ENCODE results near the gene PIAS2.

The PIAS2 gene

DNA sequence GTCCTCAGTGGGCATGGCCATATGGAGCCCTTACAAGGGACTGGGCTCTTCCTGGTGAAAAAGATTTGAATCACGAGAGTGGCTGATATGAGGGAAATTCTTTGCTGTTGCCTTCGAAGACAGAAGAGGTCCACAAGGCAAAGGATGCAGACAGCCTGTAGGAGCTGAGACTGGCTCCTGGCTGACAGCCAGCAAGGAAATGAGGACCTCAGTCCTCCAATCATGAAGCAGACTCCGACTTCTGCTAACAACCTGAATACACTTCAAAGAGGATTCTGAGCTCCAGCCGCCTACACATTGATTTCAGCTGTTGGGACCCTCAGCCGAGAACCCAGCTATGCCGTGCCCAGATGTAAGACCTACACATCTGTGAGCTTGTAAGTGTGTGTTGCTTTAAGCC is 157.4 kb downstream of the PIAS2 start:
- no peak for ATAC-seq

DNA sequence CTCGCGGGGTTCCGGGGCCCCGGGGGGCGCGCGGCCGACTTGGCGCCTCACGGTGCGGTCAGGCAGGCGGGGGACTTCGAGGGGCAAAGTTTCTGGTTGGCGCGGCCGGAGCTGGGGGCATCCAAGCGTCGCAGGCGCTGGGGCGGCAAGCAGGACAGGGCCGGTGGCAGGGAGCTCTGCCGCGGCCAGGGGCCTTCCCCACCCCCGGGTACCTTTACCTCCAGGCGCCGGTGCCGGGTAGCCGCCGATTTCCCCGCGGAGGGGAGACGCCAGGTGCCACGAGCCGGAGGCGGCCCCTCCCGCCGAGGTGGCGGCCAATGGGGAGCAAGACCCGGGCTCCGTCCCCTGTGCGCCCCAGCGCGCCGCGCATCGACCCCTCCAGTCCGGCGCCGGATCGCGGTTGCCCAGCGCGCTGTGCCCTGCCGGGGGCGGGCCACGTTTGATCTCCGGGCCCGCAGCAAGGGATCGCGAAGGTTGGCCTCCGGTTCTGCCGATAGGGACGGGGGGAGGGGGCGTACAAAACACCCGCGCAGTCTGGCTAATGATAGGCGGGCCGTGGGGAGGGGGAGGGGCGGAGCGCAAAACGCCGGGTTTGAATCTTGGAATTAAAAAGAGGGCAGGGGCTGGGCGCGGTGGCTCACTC is 160.6 kb downstream of the PIAS2 start, which contains the start of gene ST8SIA5:
ST8SIA5 (minus strand) TSS at position 495 of the 643 bp plus-strand sequence. CDS start 545 bp downstream, outside the sequence.
- ATAC-seq = no peak

DNA sequence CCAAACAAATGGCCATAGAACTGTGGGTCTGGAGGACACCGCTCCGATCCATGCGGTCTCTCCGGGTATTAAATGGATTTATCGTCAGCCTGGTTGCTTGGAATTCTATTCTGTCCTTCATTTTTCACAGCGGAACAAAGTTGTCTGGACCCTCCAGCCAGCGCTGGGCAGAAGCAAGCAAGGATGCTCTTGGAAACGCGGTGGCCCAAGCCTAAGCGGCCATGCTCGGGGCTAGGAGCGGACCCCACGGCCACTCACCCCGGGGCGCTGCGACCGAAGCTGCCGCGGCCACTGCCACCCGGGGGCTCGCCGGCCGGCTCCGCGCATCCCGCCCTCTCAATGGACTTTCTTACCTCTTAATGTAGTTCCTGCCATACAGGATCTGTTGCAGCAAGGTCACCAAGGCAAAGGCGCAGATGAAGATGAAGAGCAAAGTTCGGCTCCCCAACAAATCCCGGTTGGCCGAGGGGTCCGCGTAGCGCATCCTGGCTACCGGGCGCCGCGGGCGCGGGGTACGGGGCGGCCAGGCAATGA is 161.2 kb downstream of the PIAS2 start:
- ATAC-seq = no peak

DNA sequence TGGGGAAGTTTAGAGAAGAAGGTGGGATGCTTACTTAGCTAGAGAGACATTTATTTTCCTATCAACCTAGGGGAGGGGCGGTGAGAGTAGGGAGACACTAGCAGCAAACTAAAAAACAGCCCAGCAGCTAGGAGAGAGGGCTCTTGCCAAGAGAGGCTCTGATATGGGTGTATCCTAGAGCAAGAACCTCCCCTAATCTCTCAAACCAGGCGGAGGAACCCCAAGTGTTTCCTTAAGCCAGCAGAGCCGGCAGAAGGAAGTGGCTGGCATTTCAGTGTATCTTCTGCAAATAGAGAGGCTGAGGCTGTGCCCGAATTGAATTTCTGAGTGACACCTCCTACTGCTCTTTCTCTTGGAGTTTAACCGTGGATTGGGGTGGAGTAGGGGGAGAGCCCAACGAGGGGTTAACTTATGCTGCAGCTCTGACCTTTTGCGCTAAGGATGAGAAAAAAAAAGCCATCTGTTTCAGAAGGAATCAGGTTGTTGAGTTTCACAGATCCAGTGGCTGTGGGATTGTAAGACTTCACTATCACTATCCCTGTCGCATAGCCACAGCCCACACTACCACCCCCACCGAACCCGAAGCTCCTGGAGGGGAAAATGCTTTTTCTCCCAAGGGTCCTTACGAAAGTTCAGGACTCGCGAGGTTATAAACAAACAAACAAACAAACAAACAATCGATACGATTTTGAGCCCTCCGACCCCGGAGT is 161.8 kb downstream of the PIAS2 start:
- ATAC-seq = no peak

DNA sequence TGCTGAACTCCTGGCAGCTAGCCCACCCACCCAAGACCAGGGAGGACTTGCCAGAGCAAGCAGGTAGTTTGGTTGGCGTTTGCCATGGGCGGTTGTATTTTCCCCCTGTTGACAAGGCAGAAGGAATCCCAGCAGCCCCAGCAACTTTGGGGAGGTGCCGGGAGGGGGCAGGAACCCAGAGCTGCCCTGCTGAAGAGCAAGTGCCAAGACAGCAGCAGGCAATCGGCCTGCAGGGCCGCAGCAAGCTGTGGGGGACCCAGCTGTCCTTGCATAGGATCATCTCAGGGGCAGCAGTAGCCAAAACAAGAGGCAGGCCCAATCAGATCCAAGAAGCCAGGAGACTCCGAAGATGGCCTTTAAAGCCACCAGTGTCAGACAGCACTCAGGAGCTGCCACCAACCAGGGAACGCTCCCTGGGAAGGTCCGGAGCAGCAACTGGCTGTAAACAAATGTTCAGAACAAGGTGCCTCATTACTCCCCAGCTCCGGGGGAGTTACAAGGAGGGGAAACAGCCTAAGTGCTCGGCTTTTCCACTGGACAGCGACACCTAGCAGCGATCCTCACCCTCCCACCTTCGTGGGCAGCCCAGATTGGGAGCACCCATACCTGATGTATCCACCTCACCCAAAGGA is 162.5 kb downstream of the PIAS2 start:
- ATAC-seq = no peak

DNA sequence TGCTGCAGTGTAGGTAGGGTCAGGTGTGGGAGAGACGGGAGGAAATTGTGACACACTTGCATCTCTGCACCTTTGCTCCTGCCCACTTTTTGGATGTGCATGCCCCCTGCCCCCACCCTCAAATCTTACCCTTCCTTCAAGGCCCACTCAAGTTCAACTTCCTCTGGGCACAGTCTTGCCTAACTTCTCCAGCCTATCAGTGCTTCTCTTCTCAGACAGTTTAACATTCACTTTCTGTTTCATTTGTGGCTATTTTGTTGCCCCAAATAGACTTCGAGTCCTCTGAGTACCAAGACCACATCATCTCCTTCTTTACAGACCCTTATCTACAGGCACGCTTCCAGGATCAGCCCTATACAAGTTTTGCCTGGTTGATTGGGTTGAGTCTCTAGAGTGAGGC is 163.1 kb downstream of the PIAS2 start:
- ATAC-seq = peak; percentile 13 to 28
